ENCODE measurements around the gene RGS17.

Gene RGS17

GRCh38 chr6:152981989-152982903 is 148.8 kb downstream of the RGS17 start:
- Histone ChIP-seq H3K27ac (peak overlapping the region; percentile 90), H3K9me3 (no peaks in the 10 kb centered on the region), H3K4me2 (peak overlapping the region; percentile 88), H3K4me1 (peaks cover 64% of the 10 kb centered on the region), H3K9ac (peak overlapping the region; percentile 83), H4K20me1 (peaks cover 55% of the 10 kb centered on the region), H3K36me3 (peaks cover 34% of the 10 kb centered on the region; the same call in 1 of the 2 replicates), H3K27me3 (no peaks in the 10 kb centered on the region), H3K4me3 (peak overlapping the region; percentile 97)
- TF ChIP-seq Cebpa-rat (IDR thresholded peaks at IDR 0.05), result no peak

- no peaks in the 10 kb centered on the region for H3K9me3 ChIP-seq
- H3K9ac ChIP-seq, result peak overlapping the region; percentile 83
- no peak for TF ChIP-seq Cebpa-rat (IDR thresholded peaks at IDR 0.05)
- peaks cover 66% of the 10 kb centered on the region for H4K20me1 ChIP-seq
- peaks cover 34% of the 10 kb centered on the region for H3K36me3 ChIP-seq
- peak overlapping the region; percentile 97 for H3K4me3 ChIP-seq
- no peaks in the 10 kb centered on the region for H3K27me3 ChIP-seq
- H3K4me2 ChIP-seq, result peak overlapping the region; percentile 88
- H3K27ac ChIP-seq, result peak overlapping the region; percentile 90; the same call in 1 of the 2 replicates
- H3K4me1 ChIP-seq, result peaks cover 74% of the 10 kb centered on the region
These were observed 149.9 kb downstream of the RGS17 start for GRCh38 chr6:152981219-152981618.

- Histone ChIP-seq H3K4me1 (peaks cover 76% of the 10 kb centered on the region), H3K4me2 (peak overlapping the region; percentile 88), H3K9ac (peak overlapping the region; percentile 83), H3K9me3 (no peaks in the 10 kb centered on the region), H3K27ac (0 out of 2 replicates have a peak overlapping the region, but pooled peaks have one; percentile 90), H3K27me3 (no peaks in the 10 kb centered on the region), H3K36me3 (peaks cover 36% of the 10 kb centered on the region), H3K4me3 (peak overlapping the region; percentile 97), H4K20me1 (peaks cover 71% of the 10 kb centered on the region)
- TF ChIP-seq Cebpa-rat (IDR thresholded peaks at IDR 0.05), result no peak
These were observed 150.4 kb downstream of the RGS17 start for GRCh38 chr6:152980656-152981055.

- H3K27me3 ChIP-seq, result no peaks in the 10 kb centered on the region
- no peak overlapping the region for H3K27ac ChIP-seq
- H3K9ac ChIP-seq, result no peak overlapping the region
- H3K4me3 ChIP-seq, result no peak overlapping the region
- peaks cover 75% of the 10 kb centered on the region for H3K4me1 ChIP-seq
- peaks cover 4% of the 10 kb centered on the region; the same call in 1 of the 2 replicates for H3K9me3 ChIP-seq
- peaks cover 51% of the 10 kb centered on the region for H3K36me3 ChIP-seq
- no peak for TF ChIP-seq Cebpa-rat (IDR thresholded peaks at IDR 0.05)
- H3K4me2 ChIP-seq, result peak overlapping the region; percentile 88
- H4K20me1 ChIP-seq, result peaks cover 87% of the 10 kb centered on the region
These were observed 152.0 kb downstream of the RGS17 start for GRCh38 chr6:152979116-152979515.

- H3K4me1 ChIP-seq, result peaks cover 75% of the 10 kb centered on the region
- no peaks in the 10 kb centered on the region for H3K27me3 ChIP-seq
- peak overlapping the region; percentile 29; the same call in 1 of the 2 replicates for H3K4me2 ChIP-seq
- H3K36me3 ChIP-seq, result peaks cover 62% of the 10 kb centered on the region
- no peak overlapping the region for H3K4me3 ChIP-seq
- no peak for TF ChIP-seq Cebpa-rat (IDR thresholded peaks at IDR 0.05)
- H3K9ac ChIP-seq, result no peak overlapping the region
- peaks cover 97% of the 10 kb centered on the region for H4K20me1 ChIP-seq
- no peak overlapping the region for H3K27ac ChIP-seq
- H3K9me3 ChIP-seq, result peaks cover 4% of the 10 kb centered on the region; the same call in 1 of the 2 replicates
These were observed 153.0 kb downstream of the RGS17 start for GRCh38 chr6:152978058-152978457.

- Histone ChIP-seq H3K4me3 (no peak overlapping the region), H3K27ac (no peak overlapping the region), H3K4me1 (peaks cover 75% of the 10 kb centered on the region)
These were observed 153.5 kb downstream of the RGS17 start for GRCh38 chr6:152977556-152977955.

GRCh38 chr6:152976749-152977148 is 154.3 kb downstream of the RGS17 start:
- no peak overlapping the region for H3K27ac ChIP-seq
- H3K27me3 ChIP-seq, result no peaks in the 10 kb centered on the region
- peaks cover 95% of the 10 kb centered on the region for H4K20me1 ChIP-seq
- peak overlapping the region; percentile 29 for H3K4me2 ChIP-seq
- H3K4me3 ChIP-seq, result no peak overlapping the region
- peaks cover 4% of the 10 kb centered on the region; the same call in 1 of the 2 replicates for H3K9me3 ChIP-seq
- peaks cover 72% of the 10 kb centered on the region for H3K4me1 ChIP-seq
- H3K36me3 ChIP-seq, result peaks cover 75% of the 10 kb centered on the region
- TF ChIP-seq Cebpa-rat (IDR thresholded peaks at IDR 0.05), result no peak
- H3K9ac ChIP-seq, result no peak overlapping the region

More at GRCh38 chr6:152977556-152977955, 153.5 kb downstream of the RGS17 start:
- Histone ChIP-seq H3K9ac (no peak overlapping the region), H3K4me2 (peak overlapping the region; percentile 29; the same call in 1 of the 2 replicates), H3K27me3 (no peaks in the 10 kb centered on the region), H3K9me3 (peaks cover 4% of the 10 kb centered on the region; the same call in 1 of the 2 replicates), H4K20me1 (peaks cover 98% of the 10 kb centered on the region), H3K36me3 (peaks cover 67% of the 10 kb centered on the region)
- no peak for TF ChIP-seq Cebpa-rat (IDR thresholded peaks at IDR 0.05)

GRCh38 chr6:152975204-152975915 is 155.7 kb downstream of the RGS17 start:
- H4K20me1 ChIP-seq, result peaks cover 90% of the 10 kb centered on the region
- no peak for TF ChIP-seq Cebpa-rat (IDR thresholded peaks at IDR 0.05)
- H3K27ac ChIP-seq, result no peak overlapping the region
- H3K9ac ChIP-seq, result no peak overlapping the region
- peaks cover 58% of the 10 kb centered on the region for H3K4me1 ChIP-seq
- H3K4me3 ChIP-seq, result 0 out of 2 replicates have a peak overlapping the region, but pooled peaks have one; percentile 11
- H3K9me3 ChIP-seq, result peaks cover 4% of the 10 kb centered on the region; the same call in 1 of the 2 replicates
- H3K36me3 ChIP-seq, result peaks cover 89% of the 10 kb centered on the region
- peak overlapping the region; percentile 42 for H3K4me2 ChIP-seq
- H3K27me3 ChIP-seq, result no peaks in the 10 kb centered on the region

GRCh38 chr6:152973916-152974315 is 157.2 kb downstream of the RGS17 start:
- no peak overlapping the region for H3K4me3 ChIP-seq
- no peaks in the 10 kb centered on the region for H3K27me3 ChIP-seq
- peaks cover 19% of the 10 kb centered on the region for H3K9me3 ChIP-seq
- peaks cover 98% of the 10 kb centered on the region for H3K36me3 ChIP-seq
- H3K4me2 ChIP-seq, result no peak overlapping the region; the same call in 1 of the 2 replicates
- peaks cover 43% of the 10 kb centered on the region for H3K4me1 ChIP-seq
- H4K20me1 ChIP-seq, result peaks cover 76% of the 10 kb centered on the region
- no peak for TF ChIP-seq Cebpa-rat (IDR thresholded peaks at IDR 0.05)
- H3K9ac ChIP-seq, result no peak overlapping the region
- H3K27ac ChIP-seq, result no peak overlapping the region

Measured in BLaER1 (cell line).